IPS DF 6.9 (cell line): ENCODE measurements around the gene ZNF362.
A peak's percentile ranks its signal among the peaks of the same experiment; 100 is the strongest.
"Not testable (repeated sequence)": the region's sequence is repeated elsewhere in the genome, so short reads cannot be mapped to it uniquely, and the experiment has no call there.

Experiments used
- DNase-seq: peaks from one replicate; pipeline ENCODE4 v3.0.0-alpha.2; 2013; ENCODE audit warnings: low read depth, low spot score
- H3K27ac ChIP-seq: one replicate; pipeline ENCODE4 v1.5.1; 2013; ENCODE audit warnings: low read length, control low read depth
- H3K27me3 ChIP-seq: 2 replicates; pipeline ENCODE4 v1.6.1; 2013; ENCODE audit warnings: mild to moderate bottlenecking, low read length; ENCODE audit not compliant: control insufficient read depth, insufficient read depth
- H3K36me3 ChIP-seq: 2 replicates; pipeline ENCODE4 v1.6.1; 2013; ENCODE audit warnings: low read length; ENCODE audit not compliant: control insufficient read depth, insufficient read depth
- H3K4me1 ChIP-seq: 2 replicates; pipeline ENCODE4 v1.6.1; 2013; ENCODE audit warnings: low read length; ENCODE audit not compliant: control insufficient read depth, insufficient read depth
- H3K4me3 ChIP-seq: 2 replicates; pipeline ENCODE4 v1.5.1; 2013; ENCODE audit warnings: mild to moderate bottlenecking, low read length
- H3K9me3 ChIP-seq: 2 replicates; pipeline ENCODE4 v1.6.1; 2013; ENCODE audit warnings: low read length, inconsistent platforms; ENCODE audit not compliant: control insufficient read depth, insufficient read depth
- WGBS: extraction: QIAGEN DNeasy Blood & Tissue Kit; methylation state at CpG from one replicate; pipeline ENCODE4 v1.1.7; 2013; ENCODE audit warnings: mixed read lengths, missing lambda C conversion rate; ENCODE audit not compliant: insufficient read length, insufficient coverage; 5-methylcytosine and 5-hydroxymethylcytosine counted together

The ZNF362 gene

GRCh38 chr1:33305016-33305415 lies 48.7 kb downstream of the ZNF362 start:
- peaks cover 5% of the 10 kb centered on the region for H3K4me1 ChIP-seq

GRCh38 chr1:33305816-33306652 lies 49.7 kb downstream of the ZNF362 start:
- Histone ChIP-seq H3K27me3 (peaks cover 14% of the 10 kb centered on the region; the same call in 1 of the 2 replicates), H3K9me3 (no peaks in the 10 kb centered on the region), H3K4me3 (no peak overlapping the region; the same call in 1 of the 2 replicates), H3K4me1 (peaks cover 5% of the 10 kb centered on the region), H3K27ac (no peak overlapping the region), H3K36me3 (no peaks in the 10 kb centered on the region)
- DNase-seq = no peak
- no CpG with 5 or more reads among the region's 20 CpGs for WGBS

More at GRCh38 chr1:33305016-33305415, 48.7 kb downstream of the ZNF362 start:
- DNase-seq = no peak
- H3K4me3 ChIP-seq = no peak overlapping the region
- H3K36me3 ChIP-seq = no peaks in the 10 kb centered on the region
- H3K27me3 ChIP-seq = peaks cover 14% of the 10 kb centered on the region; the same call in 1 of the 2 replicates
- WGBS = no CpG with 5 or more reads among the region's 5 CpGs
- no peaks in the 10 kb centered on the region for H3K9me3 ChIP-seq
- H3K27ac ChIP-seq = no peak overlapping the region

GRCh38 chr1:33306653-33307493 lies 50.6 kb downstream of the ZNF362 start:
- H3K36me3 ChIP-seq = no peaks in the 10 kb centered on the region
- H3K4me1 ChIP-seq = peaks cover 5% of the 10 kb centered on the region
- WGBS = no CpG with 5 or more reads among the region's 113 CpGs
- peaks cover 14% of the 10 kb centered on the region; the same call in 1 of the 2 replicates for H3K27me3 ChIP-seq
- H3K27ac ChIP-seq = no peak overlapping the region
- H3K4me3 ChIP-seq = peak overlapping the region; percentile 28; the same call in 1 of the 2 replicates
- no peaks in the 10 kb centered on the region for H3K9me3 ChIP-seq
- DNase-seq = no peak

- WGBS = no CpG with 5 or more reads among the region's 5 CpGs
- peaks cover 14% of the 10 kb centered on the region; the same call in 1 of the 2 replicates for H3K27me3 ChIP-seq
- no peaks in the 10 kb centered on the region for H3K9me3 ChIP-seq
- H3K4me3 ChIP-seq = no peak overlapping the region
- no peaks in the 10 kb centered on the region for H3K36me3 ChIP-seq
- peaks cover 5% of the 10 kb centered on the region for H3K4me1 ChIP-seq
- no peak for DNase-seq
- no peak overlapping the region for H3K27ac ChIP-seq
These were observed 51.2 kb downstream of the ZNF362 start for GRCh38 chr1:33307494-33307864.

- WGBS = no CpG with 5 or more reads among the region's 32 CpGs
- H3K4me1 ChIP-seq, H3K36me3 ChIP-seq, DNase-seq, H3K9me3 ChIP-seq, H3K4me3 ChIP-seq, H3K27ac ChIP-seq: not testable (repeated sequence)
- peaks cover 14% of the 10 kb centered on the region; the same call in 1 of the 2 replicates for H3K27me3 ChIP-seq
These were observed 53.1 kb downstream of the ZNF362 start for GRCh38 chr1:33309351-33309750.

- Histone ChIP-seq H3K27ac (no peak overlapping the region), H3K36me3 (no peaks in the 10 kb centered on the region), H3K27me3 (peaks cover 14% of the 10 kb centered on the region; the same call in 1 of the 2 replicates), H3K4me3 (no peak overlapping the region), H3K4me1 (peaks cover 5% of the 10 kb centered on the region), H3K9me3 (no peaks in the 10 kb centered on the region)
- no peak for DNase-seq
- WGBS = no CpG with 5 or more reads among the region's 8 CpGs
These were observed 54.4 kb downstream of the ZNF362 start for GRCh38 chr1:33310702-33311101.

GRCh38 chr1:33311706-33312412 lies 55.6 kb downstream of the ZNF362 start:
- H3K27ac ChIP-seq = no peak overlapping the region
- no peak overlapping the region for H3K4me3 ChIP-seq
- no peaks in the 10 kb centered on the region for H3K9me3 ChIP-seq
- no CpG with 5 or more reads among the region's 7 CpGs for WGBS
- DNase-seq = no peak
- no peaks in the 10 kb centered on the region for H3K36me3 ChIP-seq
- H3K27me3 ChIP-seq = peaks cover 4% of the 10 kb centered on the region; the same call in 1 of the 2 replicates
- peaks cover 2% of the 10 kb centered on the region for H3K4me1 ChIP-seq

GRCh38 chr1:33312413-33312749 lies 56.1 kb downstream of the ZNF362 start:
- no CpG with 5 or more reads among the region's 5 CpGs for WGBS
- no peak overlapping the region for H3K27ac ChIP-seq
- no peak for DNase-seq
- no peak overlapping the region for H3K4me3 ChIP-seq
- no peaks in the 10 kb centered on the region for H3K4me1 ChIP-seq
- no peaks in the 10 kb centered on the region for H3K27me3 ChIP-seq
- H3K9me3 ChIP-seq = no peaks in the 10 kb centered on the region
- no peaks in the 10 kb centered on the region for H3K36me3 ChIP-seq

- no peaks in the 10 kb centered on the region for H3K27me3 ChIP-seq
- DNase-seq = no peak
- no peaks in the 10 kb centered on the region for H3K36me3 ChIP-seq
- H3K9me3 ChIP-seq = no peaks in the 10 kb centered on the region
- no peak overlapping the region for H3K4me3 ChIP-seq
- no peak overlapping the region for H3K27ac ChIP-seq
- 0 out of 2 replicates have a peak, but pooled peaks cover 1% of the 10 kb centered on the region for H3K4me1 ChIP-seq
- no CpG with 5 or more reads among the region's 9 CpGs for WGBS
These were observed 58.1 kb downstream of the ZNF362 start for GRCh38 chr1:33314416-33314815.

GRCh38 chr1:33316601-33317000 lies 60.3 kb downstream of the ZNF362 start:
- Histone ChIP-seq H3K36me3 (no peaks in the 10 kb centered on the region), H3K27me3 (no peaks in the 10 kb centered on the region), H3K4me1 (0 out of 2 replicates have a peak, but pooled peaks cover 1% of the 10 kb centered on the region), H3K4me3 (no peak overlapping the region), H3K27ac (no peak overlapping the region), H3K9me3 (no peaks in the 10 kb centered on the region)
- DNase-seq = no peak
- no CpG with 5 or more reads among the region's 2 CpGs for WGBS
